ENCODE data around the gene GPATCH2L.

- TF ChIP-seq CTCF (IDR thresholded peaks at IDR 0.05), result no peak
- TF ChIP-seq POLR2A (IDR thresholded peaks at IDR 0.05), result no peak
Observed at GRCh38 chr14:76218662-76219061, 66.9 kb downstream of the GPATCH2L start.

All from body of pancreas (tissue), 4 donors.